ENCODE data around the gene GPRIN1.
A peak's percentile ranks its signal among the peaks of the same experiment; 100 is the strongest.
"Not testable (repeated sequence)": the region's sequence is repeated elsewhere in the genome, so short reads cannot be mapped to it uniquely, and the experiment has no call there.

Gene GPRIN1

DNA sequence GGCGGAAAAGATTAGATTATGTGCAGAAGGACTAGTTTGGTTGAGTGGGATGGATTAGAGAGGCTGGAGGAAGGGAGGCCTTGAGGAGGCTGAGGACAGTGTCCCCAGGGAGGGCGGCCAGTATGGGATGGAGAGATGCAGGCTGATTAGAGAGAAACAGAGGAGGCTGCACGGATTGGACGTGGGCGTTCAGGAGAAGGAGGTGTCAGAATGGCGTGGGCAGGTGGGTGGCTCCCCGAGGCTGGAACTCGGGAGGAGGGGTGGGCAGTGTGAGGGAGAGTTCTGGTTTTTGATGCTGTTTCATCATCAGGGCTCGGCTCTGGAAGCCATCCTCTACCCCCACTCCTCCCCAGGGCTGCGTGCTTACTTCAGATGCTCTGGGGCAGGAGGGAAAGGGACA lies 47.8 kb downstream of the GPRIN1 start:
- Mint-ChIP-seq H3K36me3 (ENCODE audit: low read depth) (no peaks in the 10 kb centered on the region), H3K27me3 (no peaks in the 10 kb centered on the region), H3K9me3 (no peaks in the 10 kb centered on the region), H3K4me3 (no peak overlapping the region), H3K4me1 (ENCODE audit: low read depth) (peaks cover 30% of the 10 kb centered on the region), H3K27ac (no peak overlapping the region)

DNA sequence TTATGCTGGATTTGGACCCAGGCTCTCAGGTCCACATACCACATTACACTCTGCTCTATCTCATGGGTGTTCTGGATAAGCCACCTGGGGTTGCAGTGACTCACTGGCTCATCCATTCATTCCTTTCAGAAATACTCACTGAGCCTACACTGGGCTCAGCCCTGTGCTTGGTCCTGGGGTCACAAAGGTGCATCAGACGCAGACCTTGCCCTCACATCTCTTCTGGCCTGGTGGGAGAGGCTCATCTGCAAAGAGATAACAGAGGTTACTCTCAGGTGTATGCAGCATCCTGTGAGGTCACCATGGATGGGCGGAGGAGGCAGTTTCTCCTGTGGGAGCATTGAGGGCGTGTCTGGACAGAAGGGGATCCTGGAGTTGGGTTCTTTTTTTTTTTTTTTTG lies 48.7 kb downstream of the GPRIN1 start:
- Mint-ChIP-seq H3K27me3 (no peaks in the 10 kb centered on the region), H3K36me3 (ENCODE audit: low read depth) (no peaks in the 10 kb centered on the region), H3K4me1 (ENCODE audit: low read depth) (peaks cover 34% of the 10 kb centered on the region), H3K9me3 (no peaks in the 10 kb centered on the region), H3K4me3 (no peak overlapping the region), H3K27ac (no peak overlapping the region)

DNA sequence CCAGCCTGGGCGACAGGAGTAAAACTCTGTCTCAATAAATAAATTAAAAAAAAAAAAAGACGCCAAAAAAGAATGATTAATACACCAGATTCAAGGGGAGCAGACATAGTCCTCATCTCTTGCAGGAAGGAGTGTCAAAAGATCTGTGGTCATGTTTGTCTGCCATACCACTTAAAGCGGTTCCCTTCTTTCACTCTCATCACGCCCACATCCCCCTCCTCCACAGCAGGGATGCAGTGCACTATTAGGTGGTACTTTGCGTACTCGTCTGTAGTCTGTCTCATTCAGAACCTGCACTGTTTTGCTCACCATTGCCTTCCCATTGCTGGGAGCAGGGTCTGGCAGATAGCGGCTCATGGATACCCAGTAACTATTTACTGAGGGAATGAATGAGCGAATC lies 49.6 kb downstream of the GPRIN1 start:
- Mint-ChIP-seq H3K36me3 (ENCODE audit: low read depth) (no peaks in the 10 kb centered on the region), H3K4me1 (ENCODE audit: low read depth) (peaks cover 42% of the 10 kb centered on the region), H3K27me3 (no peaks in the 10 kb centered on the region), H3K9me3 (no peaks in the 10 kb centered on the region), H3K4me3 (no peak overlapping the region), H3K27ac (no peak overlapping the region)

DNA sequence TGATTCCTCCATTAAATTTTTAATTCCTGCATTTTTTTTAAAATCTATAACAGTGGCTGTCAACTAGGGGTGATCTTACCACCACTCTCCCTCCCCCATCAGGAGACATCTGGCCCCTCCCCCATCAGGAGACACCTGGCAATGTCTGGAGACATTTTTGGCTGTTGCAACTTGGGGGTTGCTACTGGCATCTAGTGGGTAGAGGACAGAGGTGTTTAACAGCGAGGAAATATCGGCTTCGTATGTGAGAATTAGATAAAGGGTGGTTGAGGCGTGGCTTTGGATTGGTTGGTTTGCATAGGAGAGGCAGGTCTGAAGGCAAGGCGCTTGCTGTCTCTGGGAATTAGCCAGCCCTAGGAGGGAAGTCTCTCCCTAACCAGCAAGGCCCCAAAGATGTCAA lies 50.3 kb downstream of the GPRIN1 start:
- no peaks in the 10 kb centered on the region for H3K27me3 Mint-ChIP-seq
- H3K4me3 Mint-ChIP-seq = no peak overlapping the region
- H3K4me1 Mint-ChIP-seq (ENCODE audit: low read depth) = peaks cover 49% of the 10 kb centered on the region
- H3K36me3 Mint-ChIP-seq (ENCODE audit: low read depth) = no peaks in the 10 kb centered on the region
- H3K9me3 Mint-ChIP-seq = no peaks in the 10 kb centered on the region
- no peak overlapping the region for H3K27ac Mint-ChIP-seq

DNA sequence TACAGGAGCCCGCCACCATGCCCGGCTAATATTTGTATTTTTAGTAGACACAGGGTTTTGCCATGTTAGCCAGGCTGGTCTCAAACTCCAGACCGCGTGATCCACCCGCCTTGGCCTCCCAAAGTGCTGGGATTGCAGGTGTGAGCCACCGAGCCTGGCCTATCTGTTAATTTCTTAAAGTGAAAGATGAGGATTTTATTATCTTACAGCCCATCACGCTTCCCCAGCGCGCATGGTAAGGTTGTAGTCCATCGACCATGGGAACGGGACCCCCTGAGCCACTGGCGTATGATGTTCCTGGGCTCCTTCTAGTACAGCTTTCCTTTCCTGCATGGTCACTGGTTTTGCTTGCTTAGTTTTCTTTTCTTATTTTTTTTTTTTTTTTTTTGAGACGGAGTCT lies 52.1 kb downstream of the GPRIN1 start:
- Mint-ChIP-seq H3K27me3 (no peaks in the 10 kb centered on the region), H3K9me3 (no peaks in the 10 kb centered on the region), H3K4me3 (no peak overlapping the region), H3K36me3 (ENCODE audit: low read depth) (no peaks in the 10 kb centered on the region), H3K4me1 (ENCODE audit: low read depth) (peaks cover 63% of the 10 kb centered on the region), H3K27ac (no peak overlapping the region)

DNA sequence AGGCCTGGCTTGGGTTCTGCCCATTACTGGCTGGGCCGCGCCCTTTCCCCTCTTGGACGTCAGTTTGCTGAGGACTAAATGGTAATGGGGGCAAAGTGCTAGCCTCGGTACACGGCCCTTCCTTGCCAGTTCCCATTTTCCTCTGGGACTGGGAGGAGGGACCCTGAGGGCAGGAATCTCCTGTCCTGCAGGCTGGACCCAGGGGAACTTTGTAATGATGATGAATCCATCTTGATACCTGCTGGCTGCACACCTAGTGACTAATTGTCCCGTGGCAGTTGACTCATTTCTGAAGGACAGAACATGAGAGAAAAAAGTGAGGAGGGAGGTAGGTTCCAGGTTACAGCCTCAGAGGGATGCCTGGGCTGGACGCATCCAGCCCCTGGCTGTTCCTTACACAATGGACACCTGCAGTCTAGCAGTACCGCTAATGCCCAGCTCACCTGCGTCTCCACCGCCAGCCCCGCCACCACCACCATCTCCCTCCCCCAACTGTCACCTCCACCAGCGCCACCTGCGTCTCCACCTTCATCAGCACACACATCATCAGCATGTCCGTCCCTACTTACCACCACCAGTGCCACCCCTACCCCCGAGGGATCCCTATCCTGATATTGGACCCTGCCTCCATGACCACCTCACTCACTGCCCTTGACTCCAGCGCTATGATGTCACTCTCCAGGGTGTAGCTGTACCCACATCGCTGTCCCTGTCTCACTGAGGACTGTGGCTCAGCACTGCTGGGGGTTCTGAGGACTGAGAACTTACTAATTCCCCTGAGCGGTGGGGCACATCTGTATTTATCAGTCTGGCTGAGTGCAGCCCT lies 56.5 kb downstream of the GPRIN1 start:
- no peak overlapping the region for H3K27ac Mint-ChIP-seq

DNA sequence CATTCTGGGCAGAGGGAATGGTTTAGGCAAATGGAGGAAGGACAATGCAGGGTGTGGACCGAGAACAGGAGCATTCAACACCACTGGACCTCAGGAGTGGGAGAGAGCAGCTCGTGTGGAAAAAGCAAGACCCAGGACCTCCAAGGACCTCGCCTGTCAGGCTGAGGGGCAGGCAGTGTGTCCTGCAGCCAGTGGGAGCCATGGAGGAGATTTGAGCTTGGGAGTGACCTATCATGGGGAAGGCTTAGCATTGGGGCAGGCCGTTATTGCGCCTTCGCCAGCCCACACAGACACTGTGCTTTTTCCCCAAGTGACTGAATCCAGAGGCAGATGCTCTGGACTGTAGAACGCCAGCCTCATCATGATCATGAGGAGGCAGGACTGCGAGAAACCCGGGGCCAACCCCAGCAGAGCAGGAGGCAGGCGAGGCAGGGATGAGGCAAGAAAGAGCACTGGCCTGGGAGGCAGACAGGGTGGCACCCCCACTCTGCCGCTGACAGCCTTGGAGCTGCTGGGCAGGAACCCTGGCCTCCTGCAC lies 57.6 kb downstream of the GPRIN1 start:
- Mint-ChIP-seq H3K36me3 (ENCODE audit: low read depth) (no peaks in the 10 kb centered on the region), H3K27ac (no peak overlapping the region), H3K4me3 (no peak overlapping the region), H3K4me1 (ENCODE audit: low read depth) (peaks cover 45% of the 10 kb centered on the region), H3K27me3 (no peaks in the 10 kb centered on the region), H3K9me3 (no peaks in the 10 kb centered on the region)

More for the DNA sequence above, 56.5 kb downstream of the GPRIN1 start:
- peaks cover 40% of the 10 kb centered on the region for H3K4me1 Mint-ChIP-seq (ENCODE audit: low read depth)
- no peaks in the 10 kb centered on the region for H3K27me3 Mint-ChIP-seq
- no peaks in the 10 kb centered on the region for H3K36me3 Mint-ChIP-seq (ENCODE audit: low read depth)
- no peaks in the 10 kb centered on the region for H3K9me3 Mint-ChIP-seq
- H3K4me3 Mint-ChIP-seq = no peak overlapping the region

DNA sequence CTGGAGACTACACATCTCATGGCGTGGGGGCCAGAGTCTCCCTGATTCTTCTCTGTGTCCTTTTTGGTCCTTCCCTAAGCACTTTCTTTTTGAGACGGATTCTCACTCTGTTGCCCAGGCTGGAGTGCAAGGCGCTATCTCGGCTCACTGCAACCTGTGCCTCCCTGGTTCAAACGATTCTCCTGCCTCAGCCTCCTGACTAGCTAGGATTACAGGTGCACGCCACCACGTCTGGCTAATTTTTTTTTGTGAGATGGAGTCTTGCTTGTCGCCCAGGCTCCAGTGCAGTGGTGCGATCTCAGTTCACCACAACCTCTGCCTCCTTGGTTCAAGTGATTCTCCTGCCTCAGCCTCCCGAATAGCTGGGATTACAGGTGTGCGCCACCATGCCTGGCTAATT lies 59.0 kb downstream of the GPRIN1 start:
- H3K4me3 Mint-ChIP-seq = peak overlapping the region; percentile 20

DNA sequence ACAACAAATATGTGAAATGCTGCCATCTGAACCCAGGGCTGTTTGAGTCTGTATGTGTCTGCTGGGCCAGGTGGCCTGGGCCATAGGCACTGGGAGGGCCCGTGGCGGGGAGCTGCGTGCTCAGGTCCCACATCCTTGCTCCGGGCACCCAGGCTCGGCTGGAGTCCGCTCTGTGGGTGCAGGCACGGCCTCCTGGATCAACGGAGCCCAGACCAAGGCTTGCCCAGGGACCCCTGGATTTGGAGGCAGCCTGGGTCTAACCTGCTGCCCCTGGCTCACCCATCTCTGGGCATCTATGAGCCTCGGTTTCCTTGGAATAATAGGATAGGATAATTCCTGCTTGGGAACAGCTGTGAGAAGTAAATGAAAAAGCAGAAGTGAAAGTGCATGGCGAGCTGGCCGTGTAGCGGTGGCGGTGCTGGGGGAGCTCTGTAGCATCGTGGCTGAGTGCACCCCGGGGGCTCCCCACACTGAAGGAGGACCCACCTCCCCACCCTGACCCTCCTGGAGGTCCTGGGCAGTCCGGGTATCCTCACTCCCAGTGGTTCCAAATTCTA lies 59.6 kb downstream of the GPRIN1 start:
- H3K9me3 Mint-ChIP-seq = no peaks in the 10 kb centered on the region
- H3K36me3 Mint-ChIP-seq (ENCODE audit: low read depth) = no peaks in the 10 kb centered on the region
- H3K4me1 Mint-ChIP-seq (ENCODE audit: low read depth) = peaks cover 43% of the 10 kb centered on the region
- H3K27me3 Mint-ChIP-seq = no peaks in the 10 kb centered on the region
- peak overlapping the region; percentile 52 for H3K27ac Mint-ChIP-seq
- peak overlapping the region; percentile 20 for H3K4me3 Mint-ChIP-seq

More for the DNA sequence above, 59.0 kb downstream of the GPRIN1 start:
- H3K9me3 Mint-ChIP-seq; H3K27ac Mint-ChIP-seq; H3K36me3 Mint-ChIP-seq (ENCODE audit: low read depth); H3K27me3 Mint-ChIP-seq: not testable (repeated sequence)
- peaks cover 44% of the 10 kb centered on the region for H3K4me1 Mint-ChIP-seq (ENCODE audit: low read depth)

DNA sequence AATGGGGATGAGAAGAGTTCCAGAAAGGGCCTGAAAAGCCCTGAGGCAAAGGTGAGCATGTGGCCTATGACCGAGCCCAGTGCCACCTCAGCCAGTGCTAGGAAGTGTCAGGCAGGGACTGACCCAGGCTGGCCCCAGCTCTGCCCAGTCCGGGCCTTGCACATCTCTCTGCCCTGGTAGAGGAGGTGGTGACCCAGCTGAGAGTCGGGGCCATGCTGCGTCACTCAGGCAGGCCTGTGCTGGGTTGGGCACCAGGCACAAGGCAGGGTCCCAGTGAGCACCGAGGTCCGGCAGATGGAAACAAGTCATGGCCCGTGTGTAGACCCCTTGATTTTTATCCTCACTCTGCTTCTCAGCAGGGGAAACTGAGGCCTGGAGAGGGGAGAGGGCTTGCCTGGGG lies 60.1 kb downstream of the GPRIN1 start:
- no peaks in the 10 kb centered on the region for H3K36me3 Mint-ChIP-seq (ENCODE audit: low read depth)
- peaks cover 43% of the 10 kb centered on the region for H3K4me1 Mint-ChIP-seq (ENCODE audit: low read depth)
- H3K27me3 Mint-ChIP-seq = no peaks in the 10 kb centered on the region
- no peak overlapping the region for H3K4me3 Mint-ChIP-seq
- no peaks in the 10 kb centered on the region for H3K9me3 Mint-ChIP-seq
- no peak overlapping the region for H3K27ac Mint-ChIP-seq

DNA sequence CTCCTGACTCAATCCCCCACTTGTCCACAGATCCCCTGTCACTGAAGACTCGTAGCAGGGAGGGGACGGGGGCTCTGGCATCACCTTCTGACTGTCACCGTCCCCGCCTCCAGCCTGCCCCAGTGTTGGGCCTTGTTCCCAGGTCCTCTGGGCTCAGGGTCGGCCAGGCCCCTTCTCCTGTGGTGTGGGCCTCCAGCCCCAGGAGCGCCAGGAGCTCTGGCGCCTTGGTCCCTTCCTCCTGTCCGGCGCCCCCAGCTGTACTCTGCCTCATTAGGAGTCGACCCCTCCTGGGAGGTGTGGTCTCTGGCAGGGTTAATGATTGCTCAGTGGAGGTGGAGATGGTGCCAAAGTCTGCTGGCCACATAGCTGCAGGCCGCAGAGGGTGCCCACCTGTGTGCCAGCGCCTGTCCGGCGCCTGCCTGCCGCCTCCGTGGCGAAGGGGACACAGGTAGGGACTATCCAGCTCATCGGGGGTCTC lies 61.0 kb downstream of the GPRIN1 start, which contains the start of gene CDHR2:
CDHR2 (plus strand) TSS at position 376 of the 478 bp plus-strand sequence. CDS start 16,011 bp downstream, outside the sequence.
- peaks cover 42% of the 10 kb centered on the region for H3K4me1 Mint-ChIP-seq (ENCODE audit: low read depth)
- H3K27me3 Mint-ChIP-seq = no peaks in the 10 kb centered on the region
- H3K9me3 Mint-ChIP-seq = no peaks in the 10 kb centered on the region
- no peak within 1 kb of the TSS for H3K27ac Mint-ChIP-seq
- no peaks in the 10 kb centered on the region for H3K36me3 Mint-ChIP-seq (ENCODE audit: low read depth)
- H3K4me3 Mint-ChIP-seq = no peak within 1 kb of the TSS

DNA sequence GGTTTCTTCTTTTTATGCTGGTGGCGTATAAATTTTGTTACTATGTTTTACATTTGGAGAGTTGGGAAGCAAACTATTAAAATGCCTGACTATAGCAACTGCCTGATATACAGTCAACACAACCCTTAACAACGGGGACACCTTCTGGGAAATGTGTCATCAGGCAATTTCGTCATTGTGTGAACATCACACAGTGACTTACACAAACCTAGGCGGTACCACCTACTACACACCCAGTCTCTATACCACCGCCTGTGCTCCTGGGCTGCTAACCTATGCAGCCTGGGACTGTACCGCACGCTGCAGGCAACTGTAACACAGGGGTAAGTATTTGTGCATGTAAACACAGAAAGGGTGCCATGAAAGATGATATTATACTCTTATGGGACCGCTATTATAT lies 62.2 kb downstream of the GPRIN1 start:
- no peaks in the 10 kb centered on the region for H3K9me3 Mint-ChIP-seq
- no peaks in the 10 kb centered on the region for H3K27me3 Mint-ChIP-seq
- peaks cover 33% of the 10 kb centered on the region for H3K4me1 Mint-ChIP-seq (ENCODE audit: low read depth)
- H3K4me3 Mint-ChIP-seq = no peak overlapping the region
- H3K36me3 Mint-ChIP-seq (ENCODE audit: low read depth) = no peaks in the 10 kb centered on the region
- H3K27ac Mint-ChIP-seq = peak overlapping the region; percentile 17
